Activated CD4-positive, alpha-beta T cell treated with anti-CD3 and anti-CD28 coated beads for 24 hours (primary cell): ENCODE measurements around the gene PSMC3IP.
A peak's percentile ranks its signal among the peaks of the same experiment; 100 is the strongest.

ENCODE experiments used
- DNase-seq, 2 donors: peaks; one replicate each; pipeline ENCODE4 v3.0.0-alpha.2; 2020; ENCODE audit warnings: low read depth in 2 of 2

The PSMC3IP gene

DNA sequence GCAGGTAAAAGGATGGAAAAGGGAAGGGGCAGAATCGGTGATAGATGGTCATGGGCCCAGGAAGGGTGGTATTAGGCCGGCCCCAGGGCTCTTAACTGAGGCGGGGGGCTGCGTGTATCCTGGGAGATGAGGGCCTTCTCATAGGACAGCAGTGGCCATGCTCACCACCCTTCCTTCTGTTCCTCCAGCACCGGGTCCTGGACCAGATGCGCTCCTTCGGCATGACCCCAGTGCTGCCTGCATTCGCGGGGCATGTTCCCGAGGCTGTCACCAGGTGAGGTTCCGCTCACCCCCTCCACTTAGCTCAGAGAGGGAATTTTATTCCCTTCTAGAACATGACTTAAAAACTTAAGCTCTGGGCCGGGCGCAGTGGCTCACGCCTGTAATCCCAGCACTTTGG is 39.0 kb downstream of the PSMC3IP start:
- DNase-seq: no peak

DNA sequence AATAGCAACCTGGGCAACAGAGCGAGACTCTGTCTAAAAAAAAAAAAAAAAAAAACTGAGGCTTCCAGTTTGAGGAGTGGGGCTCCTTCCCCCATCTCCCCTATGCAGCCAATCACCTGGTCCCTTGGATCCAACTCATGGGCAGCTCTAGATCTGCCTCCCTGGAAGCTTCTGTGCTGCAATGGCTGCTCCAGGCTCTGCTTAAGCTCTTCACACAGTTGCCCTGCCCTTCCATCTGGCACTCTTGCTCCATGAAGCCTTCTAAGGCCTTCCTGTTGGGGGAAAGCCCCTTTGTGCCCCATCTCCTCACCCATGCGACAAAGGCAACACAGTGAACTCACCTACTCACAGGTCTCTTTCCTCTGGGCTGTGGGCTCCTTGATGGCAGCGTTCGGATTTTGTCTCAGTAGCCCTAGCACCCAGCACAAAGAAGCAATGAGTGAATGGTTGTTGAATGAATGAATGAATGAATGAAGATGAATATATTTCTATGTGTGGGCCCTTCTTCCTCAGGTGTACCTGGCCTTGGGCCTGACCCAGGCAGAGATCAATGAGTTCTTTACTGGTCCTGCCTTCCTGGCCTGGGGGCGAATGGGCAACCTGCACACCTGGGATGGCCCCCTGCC is 39.6 kb downstream of the PSMC3IP start:
- DNase-seq: no peak

DNA sequence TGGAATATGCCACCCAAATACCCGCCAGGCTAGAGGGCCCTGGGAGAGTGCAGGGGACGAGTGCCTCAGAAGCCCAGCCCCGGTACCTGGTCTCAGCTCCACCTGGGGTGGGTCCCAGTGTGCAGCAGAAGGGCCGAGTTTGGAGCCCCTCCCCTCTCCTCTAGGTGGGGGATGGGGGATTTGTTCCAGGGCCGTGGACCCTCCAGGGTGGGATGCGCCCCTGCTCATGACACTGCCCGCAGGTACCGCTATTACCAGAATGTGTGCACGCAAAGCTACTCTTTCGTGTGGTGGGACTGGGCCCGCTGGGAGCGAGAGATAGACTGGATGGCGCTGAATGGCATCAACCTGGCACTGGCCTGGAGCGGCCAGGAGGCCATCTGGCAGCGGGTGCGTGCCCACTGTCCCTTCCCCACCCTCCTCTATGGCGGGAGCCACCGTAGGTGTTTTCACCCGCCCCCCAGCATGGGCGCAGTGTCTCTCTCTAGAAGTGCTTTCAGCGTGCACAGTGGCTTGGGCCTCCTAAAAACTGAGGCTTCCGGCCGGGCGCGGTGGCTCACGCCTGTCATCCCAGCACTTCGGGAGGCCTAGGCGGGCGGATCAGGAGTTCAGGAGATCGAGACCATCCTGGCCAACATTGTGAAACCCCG is 40.2 kb downstream of the PSMC3IP start:
- no peak for DNase-seq

DNA sequence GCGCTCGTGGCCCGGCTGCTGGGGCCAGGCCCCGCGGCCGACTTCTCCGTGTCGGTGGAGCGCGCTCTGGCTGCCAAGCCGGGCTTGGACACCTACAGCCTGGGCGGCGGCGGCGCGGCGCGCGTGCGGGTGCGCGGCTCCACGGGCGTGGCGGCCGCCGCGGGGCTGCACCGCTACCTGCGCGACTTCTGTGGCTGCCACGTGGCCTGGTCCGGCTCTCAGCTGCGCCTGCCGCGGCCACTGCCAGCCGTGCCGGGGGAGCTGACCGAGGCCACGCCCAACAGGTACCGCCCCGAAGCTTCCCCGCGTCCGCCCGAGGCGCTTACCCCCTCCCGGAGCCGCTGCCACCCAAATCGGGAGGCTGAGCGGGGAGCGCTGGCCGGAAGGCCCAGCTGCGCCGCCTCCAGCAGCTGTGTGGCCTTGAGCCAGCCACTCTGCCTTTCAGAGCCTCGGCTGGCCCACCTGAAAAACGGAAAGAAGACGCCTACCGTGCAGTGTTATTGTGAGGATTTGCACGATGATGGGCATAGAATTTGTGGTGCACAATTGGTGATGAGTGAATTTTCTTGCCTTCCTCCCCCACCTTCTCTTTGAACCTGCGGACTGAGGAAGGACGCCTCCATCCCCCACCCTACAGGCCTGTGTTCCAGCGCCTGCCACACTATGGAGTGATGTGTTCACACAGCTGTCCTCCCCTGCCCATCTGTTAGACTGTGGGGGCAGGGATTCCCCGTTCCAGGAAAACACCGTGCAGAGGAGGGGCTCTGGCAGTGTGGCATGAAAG is 41.0 kb downstream of the PSMC3IP start:
- peak; percentile 61 to 66 for DNase-seq

- DNase-seq: peak; percentile 75 to 89
Observed at GRCh38 chr17:42536048-42536371, 41.5 kb downstream of the PSMC3IP start, which contains the start of gene NAGLU. NAGLU (plus strand) TSS chr17:42536241; CDS start chr17:42536273, 32 bp downstream.

GRCh38 chr17:42535155-42536047 is 42.1 kb downstream of the PSMC3IP start:
- no peak for DNase-seq

GRCh38 chr17:42531455-42532354 is 45.8 kb downstream of the PSMC3IP start:
- DNase-seq: no peak

DNA sequence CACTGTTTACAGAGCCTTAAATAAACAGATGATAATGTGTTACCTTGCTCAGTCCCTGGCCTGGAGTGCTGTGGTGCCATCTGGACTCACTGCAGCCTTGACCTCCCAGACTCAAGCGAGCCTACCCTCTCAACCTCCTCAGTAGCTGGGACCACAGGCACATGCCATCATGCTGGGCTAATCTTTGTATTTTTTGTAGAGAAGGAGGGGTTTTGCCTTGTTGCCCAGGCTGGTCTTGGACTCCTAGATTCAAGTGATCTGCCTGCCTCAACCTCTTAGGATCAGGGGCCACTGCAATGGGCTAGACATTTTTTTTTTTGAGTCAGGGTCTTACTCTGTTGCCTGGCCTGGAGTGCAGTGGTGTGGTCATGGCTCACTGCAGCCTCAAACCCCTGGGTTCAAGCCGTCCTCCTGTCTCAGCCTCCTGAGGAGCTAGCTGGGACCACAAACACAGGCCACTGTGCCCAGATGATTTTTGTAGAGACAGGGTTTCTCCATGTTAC is 46.5 kb downstream of the PSMC3IP start:
- no peak for DNase-seq

GRCh38 chr17:42529061-42529460 is 48.5 kb downstream of the PSMC3IP start:
- DNase-seq: no peak

DNA sequence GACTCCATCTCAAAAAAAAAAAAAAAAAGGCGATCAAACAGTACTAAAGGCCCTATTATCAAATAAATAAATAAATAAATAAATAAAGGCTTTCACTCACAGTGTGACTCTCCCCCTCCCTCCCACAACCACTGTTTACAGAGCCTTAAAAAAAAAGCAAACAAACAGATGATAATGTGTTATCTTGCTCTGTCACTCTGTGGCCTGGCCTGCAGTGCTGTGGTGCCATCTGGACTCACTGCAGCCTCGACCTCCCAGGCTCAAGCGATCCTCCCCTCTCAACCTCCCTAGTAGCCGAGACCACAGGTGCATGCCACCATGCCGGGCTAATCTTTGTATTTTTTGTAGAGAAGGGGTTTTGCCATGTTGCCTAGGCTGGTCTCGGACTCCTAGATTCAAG is 49.6 kb downstream of the PSMC3IP start:
- no peak for DNase-seq

GRCh38 chr17:42526031-42526444 is 51.5 kb downstream of the PSMC3IP start:
- DNase-seq: no peak

DNA sequence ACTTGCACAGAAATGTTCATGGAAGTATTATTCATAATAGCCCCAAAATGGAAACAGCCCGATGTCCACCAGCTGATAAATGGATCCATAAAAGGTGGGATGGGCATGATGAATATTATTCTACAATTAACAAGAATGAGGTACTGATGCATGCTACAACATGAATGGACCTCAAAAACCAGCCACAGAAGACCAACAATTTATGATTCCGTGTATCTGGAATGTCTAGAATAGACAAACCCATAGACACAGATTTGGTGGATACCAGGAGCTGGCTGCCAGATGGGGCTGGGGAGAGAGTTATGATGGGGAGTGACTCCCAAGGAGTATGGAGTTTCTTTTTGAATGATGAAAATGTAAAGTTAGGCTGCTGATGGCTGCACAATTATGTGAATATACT is 52.3 kb downstream of the PSMC3IP start:
- DNase-seq: no peak

DNA sequence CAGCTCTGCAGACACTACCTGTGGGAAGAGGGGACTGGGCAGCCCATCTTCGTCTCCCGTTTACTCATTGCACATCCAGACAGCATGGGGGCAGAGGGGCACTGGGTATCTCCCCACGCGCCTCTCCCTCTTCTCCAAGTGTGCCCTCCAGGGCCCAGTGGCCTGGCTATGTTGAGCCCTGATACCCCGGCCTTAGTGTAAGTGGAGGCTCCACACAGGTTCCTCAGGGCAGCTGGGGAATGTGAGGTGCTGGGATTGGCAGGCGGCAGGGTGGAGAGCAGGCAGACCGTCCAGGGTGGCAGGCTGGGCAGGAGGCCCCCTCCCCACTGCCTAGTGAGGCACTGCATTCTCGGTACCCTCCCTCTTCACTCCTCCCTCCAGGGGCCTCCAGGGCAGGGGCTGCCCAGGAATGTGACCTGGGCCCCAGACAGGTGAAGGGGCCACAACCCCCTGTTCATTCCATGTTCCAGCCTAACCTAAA is 54.7 kb downstream of the PSMC3IP start:
- DNase-seq: no peak
